Keratinocyte (primary cell): Measurements from ENCODE around the gene KRTAP10-4. TPM values are rescaled to one million over a fixed set of nuclear protein-coding genes. Genes with fewer than 3 reads are reported as not detected.

Experiments
- DNase-seq: peaks from one replicate; pipeline ENCODE4 v3.0.0-alpha.2; 2011; ENCODE audit warnings: low read depth, missing footprints, low spot score
- FAIRE-seq: peaks from 2 replicates; lab custom pipeline; 2011; peaks lifted over from hg19 to GRCh38; lab: Jason Lieb, UNC
- H2AFZ ChIP-seq: 2 replicates; pipeline ENCODE4 v1.6.0; 2012; ENCODE audit warnings: low read length, control low read depth, inconsistent platforms; ENCODE audit not compliant: control insufficient read depth
- H3K27ac ChIP-seq: 2 replicates; pipeline ENCODE4 v1.5.1; 2011; ENCODE audit warnings: low read length; ENCODE audit not compliant: control insufficient read depth, insufficient read depth
- H3K27me3 ChIP-seq: 3 replicates; pipeline ENCODE4 v1.6.0; 2011; ENCODE audit warnings: low read length; ENCODE audit not compliant: control insufficient read depth, insufficient read depth; ENCODE audit errors: extremely low read depth
- H3K36me3 ChIP-seq, 2 experiments: 2 replicates in 1 of 2; 3 replicates in 1 of 2; pipeline ENCODE4 v1.5.1; 2011; ENCODE audit warnings: low read length in 2 of 2, mild to moderate bottlenecking in 1 of 2; ENCODE audit not compliant: control insufficient read depth in 2 of 2, insufficient read depth in 2 of 2; ENCODE audit errors: extremely low read depth in 1 of 2
- H3K4me1 ChIP-seq: 3 replicates; pipeline ENCODE4 v1.5.1; 2011; ENCODE audit warnings: low read length; ENCODE audit not compliant: control insufficient read depth, insufficient read depth; ENCODE audit errors: extremely low read depth
- H3K4me2 ChIP-seq: 3 replicates; pipeline ENCODE4 v1.6.0; 2011; ENCODE audit warnings: low read depth, low read length; ENCODE audit not compliant: control insufficient read depth, insufficient read depth; ENCODE audit errors: extremely low read depth
- H3K4me3 ChIP-seq, 3 experiments: fragments of 200-600 bp in 1 of 3; sonication (generic) in 1 of 3; 2 replicates in 2 of 3; 3 replicates in 1 of 3; pipeline ENCODE4 v1.5.1; 2011 to 2016; ENCODE audit warnings: low read length in 3 of 3, mild to moderate bottlenecking in 3 of 3, control low read depth in 2 of 3, inconsistent platforms in 1 of 3, low read depth in 1 of 3, mixed read lengths in 1 of 3, mixed run types in 1 of 3, moderate library complexity in 1 of 3; ENCODE audit not compliant: control insufficient read depth in 2 of 3, insufficient read depth in 2 of 3; ENCODE audit errors: extremely low read depth in 1 of 3
- H3K79me2 ChIP-seq: 2 replicates; pipeline ENCODE4 v1.6.0; 2012; ENCODE audit warnings: low read length; ENCODE audit not compliant: control insufficient read depth, insufficient read depth
- H3K9ac ChIP-seq: 3 replicates; pipeline ENCODE4 v1.6.0; 2011; ENCODE audit warnings: low read length; ENCODE audit not compliant: control insufficient read depth, insufficient read depth; ENCODE audit errors: extremely low read depth
- H3K9me1 ChIP-seq: 3 replicates; pipeline ENCODE4 v1.6.0; 2011; ENCODE audit warnings: low read length; ENCODE audit not compliant: control insufficient read depth, insufficient read depth; ENCODE audit errors: extremely low read depth
- H3K9me3 ChIP-seq: 2 replicates; pipeline ENCODE4 v1.5.1; 2012; ENCODE audit warnings: low read depth, low read length; ENCODE audit not compliant: control insufficient read depth
- H4K20me1 ChIP-seq: 3 replicates; pipeline ENCODE4 v1.6.0; 2011; ENCODE audit warnings: low read length; ENCODE audit not compliant: control insufficient read depth, insufficient read depth; ENCODE audit errors: extremely low read depth
- EZH2 ChIP-seq: IDR thresholded peaks from one replicate; pipeline ENCODE4 v1.6.1; 2012; ENCODE audit warnings: inconsistent platforms, mild to moderate bottlenecking, low read length, moderate library complexity
- dilution Hi-C: fragments of 300-500 bp; cut with MboI; formaldehyde crosslinking; loops from one replicate; pipeline ENCODE4 v1.7.0; 2020; ENCODE audit warnings: low sequenced_read_pairs; ENCODE audit not compliant: extremely low pct_ligation_motif_present
- polyA plus RNA-seq, 5 experiments: library from polyadenylated mRNA; depleted of rRNA in 3 of 5; stranded (reverse) in 3 of 5; stranded (forward) in 1 of 5; unstranded in 1 of 5; fragments of >200 nt; gene quantifications; 1 replicate in 1 of 5; 2 replicates in 3 of 5; 3 replicates in 1 of 5; pipeline versions ENCODE4 v1.2.1 to v1.2.3, GENCODE V29; 2011 to 2012; ENCODE audit warnings: missing spikeins in 2 of 5, low read depth in 1 of 5, low replicate concordance in 1 of 5
- TF ChIP-seq, protein P1 (sequence below), 3 experiments: IDR thresholded peaks in 1 of 3; conservative IDR thresholded peaks in 1 of 3; optimal IDR thresholded peaks in 1 of 3; 2 replicates in 2 of 3; 3 replicates in 1 of 3; pipeline versions ENCODE3 to v1.5.1; 2011; ENCODE audit warnings: low read length in 3 of 3, mild to moderate bottlenecking in 3 of 3, moderate library complexity in 2 of 3, control low read depth in 1 of 3, inconsistent platforms in 1 of 3; ENCODE audit not compliant: insufficient read depth in 2 of 3; ENCODE audit errors: extremely low read depth in 1 of 3

Gene KRTAP10-4
- polyA plus RNA-seq, 1 donor (not counting 4 experiments of a cell fraction or from before 2014, with no cell fraction given): not detected

GRCh38 chr21:44594406-44594916, 20.9 kb downstream of the KRTAP10-4 start:
- no peak overlapping the region for H3K9ac ChIP-seq
- no peaks in the 10 kb centered on the region for H3K9me1 ChIP-seq
- no peak overlapping the region for H3K27ac ChIP-seq
- H3K4me2 ChIP-seq: no peak overlapping the region
- H2AFZ ChIP-seq: no peak overlapping the region
- FAIRE-seq: no peak
- no peaks in the 10 kb centered on the region for H3K9me3 ChIP-seq
- no peaks in the 10 kb centered on the region for H3K79me2 ChIP-seq
- no peaks in the 10 kb centered on the region for H3K27me3 ChIP-seq
- H3K36me3 ChIP-seq: no peaks in the 10 kb centered on the region
- H3K4me1 ChIP-seq: peaks cover 7% of the 10 kb centered on the region
- H4K20me1 ChIP-seq: no peaks in the 10 kb centered on the region
- dilution Hi-C loops: no loop called here
- DNase-seq: no peak
- H3K4me3 ChIP-seq: no peak overlapping the region
- TF ChIP-seq, protein P1, sequence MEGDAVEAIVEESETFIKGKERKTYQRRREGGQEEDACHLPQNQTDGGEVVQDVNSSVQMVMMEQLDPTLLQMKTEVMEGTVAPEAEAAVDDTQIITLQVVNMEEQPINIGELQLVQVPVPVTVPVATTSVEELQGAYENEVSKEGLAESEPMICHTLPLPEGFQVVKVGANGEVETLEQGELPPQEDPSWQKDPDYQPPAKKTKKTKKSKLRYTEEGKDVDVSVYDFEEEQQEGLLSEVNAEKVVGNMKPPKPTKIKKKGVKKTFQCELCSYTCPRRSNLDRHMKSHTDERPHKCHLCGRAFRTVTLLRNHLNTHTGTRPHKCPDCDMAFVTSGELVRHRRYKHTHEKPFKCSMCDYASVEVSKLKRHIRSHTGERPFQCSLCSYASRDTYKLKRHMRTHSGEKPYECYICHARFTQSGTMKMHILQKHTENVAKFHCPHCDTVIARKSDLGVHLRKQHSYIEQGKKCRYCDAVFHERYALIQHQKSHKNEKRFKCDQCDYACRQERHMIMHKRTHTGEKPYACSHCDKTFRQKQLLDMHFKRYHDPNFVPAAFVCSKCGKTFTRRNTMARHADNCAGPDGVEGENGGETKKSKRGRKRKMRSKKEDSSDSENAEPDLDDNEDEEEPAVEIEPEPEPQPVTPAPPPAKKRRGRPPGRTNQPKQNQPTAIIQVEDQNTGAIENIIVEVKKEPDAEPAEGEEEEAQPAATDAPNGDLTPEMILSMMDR (optimal IDR thresholded peaks at IDR 0.05 in 1 of 3, IDR thresholded peaks at IDR 0.05 in 1 of 3, conservative IDR thresholded peaks at IDR 0.05 in 1 of 3; ENCODE audit: extremely low read depth in 1 of 3, insufficient read depth in 2 of 3, low read length in 3 of 3): no peak
- no peak for TF ChIP-seq EZH2

- Histone ChIP-seq H3K4me3 (no peak overlapping the region), H3K4me1 (peaks cover 7% of the 10 kb centered on the region), H2AFZ (no peak overlapping the region), H3K4me2 (no peak overlapping the region), H3K36me3 (no peaks in the 10 kb centered on the region), H3K9ac (no peak overlapping the region), H4K20me1 (no peaks in the 10 kb centered on the region), H3K27ac (no peak overlapping the region), H3K79me2 (no peaks in the 10 kb centered on the region), H3K9me3 (no peaks in the 10 kb centered on the region), H3K9me1 (no peaks in the 10 kb centered on the region), H3K27me3 (no peaks in the 10 kb centered on the region)
- TF ChIP-seq EZH2: no peak
- TF ChIP-seq, protein P1 (optimal IDR thresholded peaks at IDR 0.05 in 1 of 3, IDR thresholded peaks at IDR 0.05 in 1 of 3, conservative IDR thresholded peaks at IDR 0.05 in 1 of 3; ENCODE audit: extremely low read depth in 1 of 3, insufficient read depth in 2 of 3, low read length in 3 of 3): no peak
- DNase-seq (no peak), FAIRE-seq (no peak)
- dilution Hi-C loops: no loop called here
These were observed 22.0 kb downstream of the KRTAP10-4 start for GRCh38 chr21:44595524-44595923.
